GM12865 (cell line): ENCODE data around the gene SURF1.
A peak's percentile ranks its signal among the peaks of the same experiment; 100 is the strongest.

Source experiments
- DNase-seq: peaks from one replicate; pipeline ENCODE4 v3.0.0; 2010; ENCODE audit warnings: low read depth
- H3K4me3 ChIP-seq: 2 replicates; pipeline ENCODE4 v1.5.1; 2011; ENCODE audit warnings: mild to moderate bottlenecking, low read depth, low read length, control low read depth
- CTCF ChIP-seq: IDR thresholded peaks from 2 replicates; pipeline ENCODE4 v1.5.1; 2011; ENCODE audit warnings: low read length, control low read depth, low read depth, inconsistent platforms; ENCODE audit not compliant: insufficient read depth; ENCODE audit errors: missing control alignments

Gene SURF1

GRCh38 chr9:133353548-133353947 lies 2.7 kb downstream of the SURF1 start:
- H3K4me3 ChIP-seq: no peak overlapping the region
- no peak for DNase-seq
- no peak for TF ChIP-seq CTCF

- DNase-seq: peak; percentile 40
- no peak for TF ChIP-seq CTCF
- no peak overlapping the region for H3K4me3 ChIP-seq
Measured at GRCh38 chr9:133352635-133353340, 3.5 kb downstream of the SURF1 start.

GRCh38 chr9:133351908-133352634 lies 4.2 kb downstream of the SURF1 start:
- DNase-seq: peak; percentile 83
- TF ChIP-seq CTCF: peak; percentile 69
- no peak overlapping the region for H3K4me3 ChIP-seq

GRCh38 chr9:133351526-133351907 lies 4.8 kb downstream of the SURF1 start:
- H3K4me3 ChIP-seq: no peak overlapping the region
- TF ChIP-seq CTCF: no peak
- DNase-seq: no peak

GRCh38 chr9:133349965-133350616 lies 6.2 kb downstream of the SURF1 start:
- no peak for DNase-seq
- H3K4me3 ChIP-seq: peak overlapping the region; percentile 92
- no peak for TF ChIP-seq CTCF

GRCh38 chr9:133348718-133349573 lies 7.3 kb downstream of the SURF1 start:
- peak overlapping the region; percentile 92 for H3K4me3 ChIP-seq
- no peak for DNase-seq
- TF ChIP-seq CTCF: no peak
